Suprapubic skin (tissue), 4 donors: Measurements from ENCODE around the gene CD160. TPM values are rescaled to one million over a fixed set of nuclear protein-coding genes. Genes with fewer than 3 reads are reported as not detected.

Source experiments
- DNase-seq, 2 donors: peaks; one replicate each; pipeline ENCODE4 v3.0.0-alpha.2; 2019; ENCODE audit warnings: low spot score in 2 of 2
- H3K27ac ChIP-seq: fragments of 200-600 bp; sonication (generic); one replicate; pipeline ENCODE4 v1.5.1; 2019
- H3K27me3 ChIP-seq: fragments of 200-600 bp; sonication (generic); one replicate; pipeline ENCODE4 v1.5.1; 2019
- H3K36me3 ChIP-seq: fragments of 200-600 bp; sonication (generic); one replicate; pipeline ENCODE4 v1.5.1; 2019
- H3K4me1 ChIP-seq: fragments of 200-600 bp; sonication (generic); one replicate; pipeline ENCODE4 v1.5.1; 2019
- H3K4me3 ChIP-seq: fragments of 200-600 bp; sonication (generic); one replicate; pipeline ENCODE4 v1.5.1; 2019; ENCODE audit warnings: mild to moderate bottlenecking
- H3K9me3 ChIP-seq: fragments of 200-600 bp; sonication (generic); one replicate; pipeline ENCODE4 v1.5.1; 2019
- EP300 ChIP-seq: sonication (generic); formaldehyde crosslinking; IDR thresholded peaks from one replicate; pipeline ENCODE4 v1.6.1; 2017; ENCODE audit warnings: antibody characterized with exemption
- POLR2A ChIP-seq, 2 donors: fragments of 450-650 bp; IDR thresholded peaks; one replicate each; pipeline ENCODE4 v1.6.1; 2017; ENCODE audit warnings: antibody characterized with exemption in 2 of 2, mild to moderate bottlenecking in 2 of 2, moderate library complexity in 2 of 2
- POLR2AphosphoS5 ChIP-seq, 3 donors: sonication (generic); formaldehyde crosslinking; IDR thresholded peaks; one replicate each; pipeline ENCODE4 v1.6.1; 2017; ENCODE audit warnings: antibody characterized with exemption in 3 of 3
- WGBS: methylation state at CpG from one replicate; pipeline ENCODE4 v1.1.5; 2018; 5-methylcytosine and 5-hydroxymethylcytosine counted together
- total RNA-seq, 4 donors: library from RNA; depleted of rRNA; stranded (reverse); fragments of >200 nt; gene quantifications; one replicate each; pipeline ENCODE4 v1.1.0, GENCODE V29; 2016
- TF ChIP-seq, protein P1 (sequence below), 2 donors: fragments of 200-600 bp in 1 of 2; fragments of 450-650 bp in 1 of 2; sonication (generic) in 1 of 2; IDR thresholded peaks; one replicate each; pipeline ENCODE4 v1.5.1; 2016 to 2019; ENCODE audit warnings: antibody characterized with exemption in 2 of 2, mild to moderate bottlenecking in 1 of 2, moderate library complexity in 1 of 2

Gene CD160
- total RNA-seq, 4 donors from 2014 or later = not detected

DNA sequence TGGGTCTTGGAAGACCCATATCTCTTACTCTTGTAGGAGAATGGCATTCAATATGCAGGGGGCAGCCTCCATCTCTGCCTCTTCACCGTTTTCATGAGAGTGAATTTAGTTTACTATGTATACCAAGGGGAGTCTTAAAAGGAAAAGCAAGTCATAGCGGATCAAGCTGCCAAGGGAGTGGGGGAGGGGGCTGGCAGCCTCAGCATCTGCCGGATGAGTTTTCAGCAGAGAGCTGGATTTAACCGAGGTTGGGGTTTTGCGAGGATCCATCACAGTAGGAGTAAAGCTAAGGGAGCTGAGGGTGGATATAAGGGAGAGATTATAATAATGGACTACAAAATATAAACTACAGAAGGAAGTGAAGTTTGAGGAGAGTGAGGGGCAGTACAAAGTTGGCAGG, 9.9 kb downstream of the CD160 start:
- TF ChIP-seq EP300 = no peak
- TF ChIP-seq, protein P1, sequence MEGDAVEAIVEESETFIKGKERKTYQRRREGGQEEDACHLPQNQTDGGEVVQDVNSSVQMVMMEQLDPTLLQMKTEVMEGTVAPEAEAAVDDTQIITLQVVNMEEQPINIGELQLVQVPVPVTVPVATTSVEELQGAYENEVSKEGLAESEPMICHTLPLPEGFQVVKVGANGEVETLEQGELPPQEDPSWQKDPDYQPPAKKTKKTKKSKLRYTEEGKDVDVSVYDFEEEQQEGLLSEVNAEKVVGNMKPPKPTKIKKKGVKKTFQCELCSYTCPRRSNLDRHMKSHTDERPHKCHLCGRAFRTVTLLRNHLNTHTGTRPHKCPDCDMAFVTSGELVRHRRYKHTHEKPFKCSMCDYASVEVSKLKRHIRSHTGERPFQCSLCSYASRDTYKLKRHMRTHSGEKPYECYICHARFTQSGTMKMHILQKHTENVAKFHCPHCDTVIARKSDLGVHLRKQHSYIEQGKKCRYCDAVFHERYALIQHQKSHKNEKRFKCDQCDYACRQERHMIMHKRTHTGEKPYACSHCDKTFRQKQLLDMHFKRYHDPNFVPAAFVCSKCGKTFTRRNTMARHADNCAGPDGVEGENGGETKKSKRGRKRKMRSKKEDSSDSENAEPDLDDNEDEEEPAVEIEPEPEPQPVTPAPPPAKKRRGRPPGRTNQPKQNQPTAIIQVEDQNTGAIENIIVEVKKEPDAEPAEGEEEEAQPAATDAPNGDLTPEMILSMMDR (IDR thresholded peaks at IDR 0.05) = no peak
- TF ChIP-seq POLR2AphosphoS5 (IDR thresholded peaks at IDR 0.05) = no peak
- TF ChIP-seq POLR2A (IDR thresholded peaks at IDR 0.05) = no peak
- Histone ChIP-seq H3K4me3 (no peak overlapping the region), H3K27me3 (no peaks in the 10 kb centered on the region), H3K27ac (no peak overlapping the region), H3K4me1 (no peaks in the 10 kb centered on the region), H3K36me3 (no peaks in the 10 kb centered on the region), H3K9me3 (no peaks in the 10 kb centered on the region)
- no peak for DNase-seq
- WGBS = 55% methylated on average over 5 of the region's 5 CpGs

DNA sequence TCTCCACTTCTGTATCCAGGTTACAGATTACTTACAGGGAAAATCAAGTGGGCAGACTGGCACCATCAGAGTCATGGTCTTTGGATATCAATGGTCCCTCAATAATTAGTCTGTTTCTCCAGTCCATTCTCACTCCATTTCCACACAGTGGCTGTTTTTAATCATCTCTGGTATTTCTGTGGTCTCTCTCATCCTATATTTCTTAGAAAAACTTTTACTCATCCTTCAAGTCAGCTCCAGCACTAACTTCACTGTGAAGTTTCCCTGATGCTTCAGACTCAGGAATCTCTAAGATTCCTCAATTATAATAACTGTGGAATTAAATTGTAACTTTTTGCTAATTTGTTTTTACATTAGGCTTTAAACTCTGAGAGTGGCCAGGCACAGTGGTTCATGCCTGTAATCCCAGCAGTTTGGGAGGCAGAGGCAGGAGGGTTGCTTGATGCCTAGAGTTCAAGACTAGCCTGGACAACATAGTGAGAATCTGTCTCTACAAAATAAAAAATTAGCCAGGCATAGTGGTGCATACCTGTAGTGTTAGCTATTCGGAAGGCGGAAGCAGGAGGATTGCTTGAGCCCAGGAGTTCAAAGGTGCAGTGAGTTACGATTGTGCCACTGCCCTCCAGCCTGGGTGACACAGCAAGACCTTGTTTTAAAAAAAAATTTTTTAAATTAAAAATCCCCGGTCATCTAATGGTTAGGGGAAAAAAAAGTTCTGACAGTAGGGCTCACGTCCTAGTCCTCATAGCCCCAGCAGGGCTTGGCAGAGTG, 10.6 kb downstream of the CD160 start:
- H3K27ac ChIP-seq = no peak overlapping the region
- H3K36me3 ChIP-seq = no peaks in the 10 kb centered on the region
- 83% methylated on average over 5 of the region's 5 CpGs for WGBS
- H3K4me3 ChIP-seq = no peak overlapping the region
- H3K27me3 ChIP-seq = no peaks in the 10 kb centered on the region
- H3K4me1 ChIP-seq = no peaks in the 10 kb centered on the region
- TF ChIP-seq, protein P1 (IDR thresholded peaks at IDR 0.05) = no peak
- TF ChIP-seq POLR2A (IDR thresholded peaks at IDR 0.05) (no peak), EP300 (no peak), POLR2AphosphoS5 (IDR thresholded peaks at IDR 0.05) (no peak)
- H3K9me3 ChIP-seq = no peaks in the 10 kb centered on the region
- DNase-seq = no peak

DNA sequence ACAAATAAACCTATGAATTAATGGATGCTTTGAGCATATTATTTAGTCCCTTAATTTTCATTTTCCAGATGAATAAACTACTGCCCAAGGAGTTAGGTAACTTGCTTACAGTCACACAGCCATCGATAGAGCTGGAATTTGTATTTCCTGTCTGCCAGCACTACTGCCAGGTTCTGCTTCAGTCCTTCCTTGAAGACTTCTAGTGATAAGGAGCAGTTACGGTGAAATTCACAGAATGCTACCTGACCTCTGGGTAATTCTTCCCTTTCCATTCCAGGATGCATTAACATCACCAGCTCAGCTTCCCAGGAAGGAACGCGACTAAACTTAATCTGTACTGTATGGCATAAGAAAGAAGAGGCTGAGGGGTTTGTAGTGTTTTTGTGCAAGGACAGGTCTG, 11.2 kb downstream of the CD160 start:
- H3K27me3 ChIP-seq = no peaks in the 10 kb centered on the region
- no peaks in the 10 kb centered on the region for H3K36me3 ChIP-seq
- H3K27ac ChIP-seq = no peak overlapping the region
- WGBS = 91% methylated on average over 4 of the region's 4 CpGs
- no peak overlapping the region for H3K4me3 ChIP-seq
- no peak for DNase-seq
- no peaks in the 10 kb centered on the region for H3K9me3 ChIP-seq
- TF ChIP-seq, protein P1 (IDR thresholded peaks at IDR 0.05) = no peak
- no peak for TF ChIP-seq POLR2AphosphoS5 (IDR thresholded peaks at IDR 0.05)
- TF ChIP-seq POLR2A (IDR thresholded peaks at IDR 0.05) = no peak
- no peak for TF ChIP-seq EP300
- no peaks in the 10 kb centered on the region for H3K4me1 ChIP-seq

DNA sequence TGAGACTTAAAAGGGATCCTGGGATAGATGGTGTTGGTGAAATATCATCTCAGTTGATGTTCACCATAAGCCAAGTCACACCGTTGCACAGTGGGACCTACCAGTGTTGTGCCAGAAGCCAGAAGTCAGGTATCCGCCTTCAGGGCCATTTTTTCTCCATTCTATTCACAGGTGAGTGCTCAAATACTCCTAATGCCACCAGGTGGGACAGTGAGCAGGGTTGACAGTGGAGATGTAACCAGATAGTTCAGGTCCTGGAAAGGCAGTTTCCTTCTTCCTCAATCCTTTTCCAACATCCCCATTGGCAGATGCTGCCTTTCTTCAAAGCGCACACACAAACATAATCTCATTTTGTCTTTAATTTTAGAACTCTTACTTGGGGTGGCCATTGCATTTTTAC, 11.6 kb downstream of the CD160 start:
- Histone ChIP-seq H3K9me3 (no peaks in the 10 kb centered on the region), H3K36me3 (no peaks in the 10 kb centered on the region), H3K27ac (no peak overlapping the region), H3K4me3 (no peak overlapping the region), H3K4me1 (no peaks in the 10 kb centered on the region), H3K27me3 (no peaks in the 10 kb centered on the region)
- no peak for DNase-seq
- 79% methylated on average over 3 of the region's 3 CpGs for WGBS
- TF ChIP-seq EP300 = no peak
- no peak for TF ChIP-seq POLR2AphosphoS5 (IDR thresholded peaks at IDR 0.05)
- TF ChIP-seq POLR2A (IDR thresholded peaks at IDR 0.05) = no peak
- TF ChIP-seq, protein P1 (IDR thresholded peaks at IDR 0.05) = no peak

DNA sequence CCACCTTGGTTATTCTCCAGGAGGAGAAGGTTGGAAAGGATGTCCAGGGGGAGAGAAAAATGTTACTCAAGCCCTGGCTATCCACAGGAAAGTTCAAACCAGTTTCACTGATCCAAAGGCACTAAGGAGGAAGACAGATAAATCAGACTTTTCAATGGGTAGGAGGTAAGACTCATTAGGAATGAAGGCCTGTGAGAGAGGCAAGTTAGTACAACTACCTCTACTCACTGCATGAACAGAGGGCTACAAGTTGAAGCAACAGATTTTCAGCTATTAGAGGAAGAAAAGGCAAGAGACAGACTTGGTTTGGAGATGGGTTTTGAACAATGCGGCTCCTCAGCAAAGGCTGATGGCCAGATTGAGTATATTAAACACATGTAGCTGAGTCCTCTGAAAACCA, 16.9 kb downstream of the CD160 start:
- no peak overlapping the region for H3K4me3 ChIP-seq
- peaks cover 6% of the 10 kb centered on the region for H3K36me3 ChIP-seq
- H3K9me3 ChIP-seq = no peaks in the 10 kb centered on the region
- WGBS = 90% methylated on average over 1 of the region's 1 CpG
- no peaks in the 10 kb centered on the region for H3K27me3 ChIP-seq
- H3K4me1 ChIP-seq = no peaks in the 10 kb centered on the region
- DNase-seq = no peak
- H3K27ac ChIP-seq = no peak overlapping the region
- no peak for TF ChIP-seq POLR2AphosphoS5 (IDR thresholded peaks at IDR 0.05)
- no peak for TF ChIP-seq POLR2A (IDR thresholded peaks at IDR 0.05)
- TF ChIP-seq EP300 = no peak
- TF ChIP-seq, protein P1 (IDR thresholded peaks at IDR 0.05) = no peak
